Left ventricle myocardium superior (tissue), 1 donor: ENCODE results near the gene SLC38A11. TPM values are rescaled to one million over a fixed set of nuclear protein-coding genes. Genes with fewer than 3 reads are reported as not detected.
A peak's percentile ranks its signal among the peaks of the same experiment; 100 is the strongest.
"Not testable (repeated sequence)": the region's sequence is repeated elsewhere in the genome, so short reads cannot be mapped to it uniquely, and the experiment has no call there.

Experiments
- ATAC-seq: fragments of 200-7000 bp; cut with Tn5 transposase; one replicate; pipeline ENCODE4 v1.9.1; 2020; ENCODE audit warnings: mild to moderate bottlenecking, moderate library complexity
- DNase-seq: peaks from one replicate; pipeline ENCODE4 v3.0.0-alpha.2; 2020
- intact Hi-C: fragments of 100-400 bp; cut with micrococcal nuclease; formaldehyde crosslinking; loops from one replicate; pipeline ENCODE4 v1.11.0; 2022
- long read RNA-seq: library from polyadenylated mRNA; unstranded; transcript quantifications from one replicate; pipeline ENCODE4 v2.0.0, GENCODE V29; 2021
- total RNA-seq: library from RNA; stranded (reverse); fragmentation: NEBNext Ultra II Directional; extraction: Animal tissue kit (Norgen Biotek cat#: 25700); gene quantifications from one replicate; pipeline ENCODE4 v1.2.1, GENCODE V29; 2021
- donor health status: DM: no; HTN: yes; CAD: no; lungs with severe emphysema.

The SLC38A11 gene
- 1.0 TPM for total RNA-seq
- long read RNA-seq = 0 reads

- peak; percentile 50 for DNase-seq
- intact Hi-C loops = no loop called here
- ATAC-seq = peak; percentile 92
Measured at GRCh38 chr2:164954954-164955701, at the start of gene SLC38A11. TSS of gene SLC38A11 (minus strand) at chr2:164955525. CDS start at chr2:164955247, 278 bp downstream.

GRCh38 chr2:165003443-165004130, 48.3 kb upstream of the SLC38A11 start:
- intact Hi-C loops = no loop called here
- ATAC-seq = no peak
- DNase-seq = no peak

GRCh38 chr2:165002638-165003037, 47.3 kb upstream of the SLC38A11 start:
- ATAC-seq = no peak
- no peak for DNase-seq
- intact Hi-C loops = no loop called here

- DNase-seq, ATAC-seq: not testable (repeated sequence)
- intact Hi-C loops = loop anchor here (10.0 kb wide), 1 partner anchor 300 kb away; no protein-coding TSS in a partner anchor
Measured at GRCh38 chr2:164994664-164995299, 39.5 kb upstream of the SLC38A11 start.

GRCh38 chr2:164993287-164994016, 38.1 kb upstream of the SLC38A11 start:
- ATAC-seq (no peak), DNase-seq (no peak)
- intact Hi-C loops = loop anchor here (10.0 kb wide), 1 partner anchor 301 kb away; no protein-coding TSS in a partner anchor

- peak; percentile 66 for ATAC-seq
- no peak for DNase-seq
- intact Hi-C loops = loop anchor here (10.0 kb wide), 1 partner anchor 302 kb away; no protein-coding TSS in a partner anchor
Measured at GRCh38 chr2:164992818-164993217, 37.5 kb upstream of the SLC38A11 start.

GRCh38 chr2:164992093-164992454, 36.7 kb upstream of the SLC38A11 start:
- intact Hi-C loops = loop anchor here (10.0 kb wide), 1 partner anchor 303 kb away; no protein-coding TSS in a partner anchor
- not testable (repeated sequence) for DNase-seq
- peak; percentile 37 for ATAC-seq

GRCh38 chr2:164991361-164992092, 36.2 kb upstream of the SLC38A11 start:
- intact Hi-C loops = loop anchor here (10.0 kb wide), 1 partner anchor 303 kb away; no protein-coding TSS in a partner anchor
- not testable (repeated sequence) for DNase-seq
- peak; percentile 57 for ATAC-seq

- DNase-seq = not testable (repeated sequence)
- intact Hi-C loops = loop anchor here (10.0 kb wide), 1 partner anchor 304 kb away; no protein-coding TSS in a partner anchor
- peak; percentile 51 for ATAC-seq
Measured at GRCh38 chr2:164990953-164991352, 35.6 kb upstream of the SLC38A11 start.

- intact Hi-C loops, ATAC-seq, DNase-seq: not testable (repeated sequence)
Measured at GRCh38 chr2:164988805-164989204, 33.5 kb upstream of the SLC38A11 start.

- intact Hi-C loops, ATAC-seq, DNase-seq: not testable (repeated sequence)
Measured at GRCh38 chr2:164986027-164986426, 30.7 kb upstream of the SLC38A11 start.

- intact Hi-C loops = no loop called here
- DNase-seq = no peak
- ATAC-seq = no peak
Measured at GRCh38 chr2:164984428-164984827, 29.1 kb upstream of the SLC38A11 start.

GRCh38 chr2:164981217-164981990, 26.1 kb upstream of the SLC38A11 start:
- no peak for ATAC-seq
- intact Hi-C loops = no loop called here

GRCh38 chr2:164980688-164981087, 25.4 kb upstream of the SLC38A11 start:
- ATAC-seq, DNase-seq, intact Hi-C loops: not testable (repeated sequence)

More at GRCh38 chr2:164981217-164981990, 26.1 kb upstream of the SLC38A11 start:
- no peak for DNase-seq

- intact Hi-C loops = no loop called here
- ATAC-seq (no peak), DNase-seq (no peak)
Measured at GRCh38 chr2:164979113-164979512, 23.8 kb upstream of the SLC38A11 start.

GRCh38 chr2:164976875-164977470, 21.6 kb upstream of the SLC38A11 start:
- intact Hi-C loops, DNase-seq, ATAC-seq: not testable (repeated sequence)

GRCh38 chr2:164976301-164976700, 21.0 kb upstream of the SLC38A11 start:
- intact Hi-C loops = no loop called here
- DNase-seq (no peak), ATAC-seq (no peak)
